GM23338 (cell line): ENCODE measurements around the gene DRG2. TPM values are rescaled to one million over a fixed set of nuclear protein-coding genes. Genes with fewer than 3 reads are reported as not detected.

ENCODE experiments used
- ATAC-seq: fragments of 200-7000 bp; cut with Tn5 transposase; 3 replicates; pipeline ENCODE4 v1.9.1; 2020
- DNase-seq: peaks from one replicate; pipeline ENCODE4 v3.0.0-alpha.2; 2015; ENCODE audit warnings: low spot score
- H2AFZ ChIP-seq: fragments of 200-600 bp; sonication (generic); 2 replicates; pipeline ENCODE4 v1.8.0; 2016; ENCODE audit warnings: antibody characterized with exemption, mild to moderate bottlenecking, moderate library complexity
- H3F3A ChIP-seq: fragments of 200-600 bp; sonication (generic); replicated peaks from 2 replicates; pipeline ENCODE4 v1.8.0; 2017; ENCODE audit warnings: antibody characterized with exemption, mixed run types, low read depth
- H3K27ac ChIP-seq: fragments of 200-600 bp; sonication (generic); 2 replicates; pipeline ENCODE4 v1.6.1; 2016; ENCODE audit warnings: low read depth
- H3K27me3 ChIP-seq: fragments of 200-600 bp; sonication (generic); 2 replicates; pipeline ENCODE4 v1.8.0; 2016; ENCODE audit warnings: mild to moderate bottlenecking, mixed run types, moderate library complexity; ENCODE audit not compliant: insufficient read depth
- H3K36me3 ChIP-seq: fragments of 200-600 bp; sonication (generic); 2 replicates; pipeline ENCODE4 v1.8.0; 2016; ENCODE audit warnings: mild to moderate bottlenecking; ENCODE audit not compliant: insufficient read depth
- H3K4me1 ChIP-seq: fragments of 200-600 bp; sonication (generic); 2 replicates; pipeline ENCODE4 v1.8.0; 2016; ENCODE audit warnings: mild to moderate bottlenecking, moderate library complexity; ENCODE audit not compliant: insufficient read depth
- H3K4me2 ChIP-seq: fragments of 200-600 bp; sonication (generic); 2 replicates; pipeline ENCODE4 v1.7.1; 2017; ENCODE audit warnings: mixed run types
- H3K4me3 ChIP-seq: fragments of 200-600 bp; sonication (generic); 2 replicates; pipeline ENCODE4 v1.6.1; 2016; ENCODE audit warnings: mixed run types
- H3K79me2 ChIP-seq: fragments of 200-600 bp; sonication (generic); replicated peaks from 2 replicates; pipeline ENCODE4 v1.8.0; 2017; ENCODE audit warnings: mild to moderate bottlenecking; ENCODE audit not compliant: insufficient read depth
- H3K9me2 ChIP-seq: fragments of 200-600 bp; sonication (generic); 2 replicates; pipeline ENCODE4 v1.8.0; 2017; ENCODE audit not compliant: insufficient read depth
- H4K20me1 ChIP-seq: fragments of 200-600 bp; sonication (generic); replicated peaks from 2 replicates; pipeline ENCODE4 v1.8.0; 2017; ENCODE audit warnings: mild to moderate bottlenecking; ENCODE audit not compliant: insufficient read depth
- H3K27ac Mint-ChIP-seq: 2 replicates; pipeline ENCODE4 v1.8.0; 2020; ENCODE audit warnings: inconsistent platforms, mild to moderate bottlenecking, moderate library complexity, mixed read lengths
- H3K27me3 Mint-ChIP-seq: 3 replicates; pipeline ENCODE4 v1.8.0; 2022; ENCODE audit warnings: low read depth, mild to moderate bottlenecking, moderate library complexity, mixed read lengths, inconsistent platforms; ENCODE audit not compliant: insufficient read depth, poor library complexity
- H3K36me3 Mint-ChIP-seq: 3 replicates; pipeline ENCODE4 v1.8.0; 2021; ENCODE audit warnings: low read depth, mild to moderate bottlenecking, inconsistent platforms, moderate library complexity, mixed read lengths
- H3K4me1 Mint-ChIP-seq: 3 replicates; pipeline ENCODE4 v1.8.0; 2020; ENCODE audit warnings: mild to moderate bottlenecking, inconsistent platforms, mixed read lengths
- H3K4me3 Mint-ChIP-seq: 3 replicates; pipeline ENCODE4 v1.8.0; 2021; ENCODE audit warnings: moderate library complexity, mild to moderate bottlenecking, inconsistent platforms, mixed read lengths
- H3K9me3 Mint-ChIP-seq: 3 replicates; pipeline ENCODE4 v1.8.0; 2020; ENCODE audit warnings: moderate library complexity, mild to moderate bottlenecking, inconsistent platforms, mixed read lengths
- CREB1 ChIP-seq: fragments of 250-450 bp; sonication (Bioruptor Pico); IDR thresholded peaks from 2 replicates; pipeline ENCODE4 v1.5.0; 2020; ENCODE audit warnings: low read depth, mild to moderate bottlenecking, moderate library complexity
- CTCF ChIP-seq, 2 experiments: fragments of 200-600 bp in 1 of 2; sonication (generic) in 1 of 2; conservative IDR thresholded peaks; 2 replicates each; pipeline versions ENCODE4 v1.5.1 to v1.6.1; 2016 to 2017; ENCODE audit warnings: antibody characterized with exemption in 2 of 2, low read depth in 2 of 2, mild to moderate bottlenecking in 2 of 2, moderate library complexity in 1 of 2
- EZH2 ChIP-seq: fragments of 200-600 bp; sonication (generic); IDR thresholded peaks from one replicate; pipeline ENCODE4 v1.8.0; 2017; ENCODE audit warnings: antibody characterized with exemption, mild to moderate bottlenecking, low read depth; ENCODE audit not compliant: unreplicated experiment
- EZH2phosphoT487 ChIP-seq: fragments of 200-600 bp; sonication (generic); IDR thresholded peaks from one replicate; pipeline ENCODE4 v1.8.1; 2018; ENCODE audit warnings: antibody characterized with exemption; ENCODE audit not compliant: unreplicated experiment
- JUNB ChIP-seq: IDR thresholded peaks from one replicate; pipeline ENCODE4 v1.6.1; 2016; ENCODE audit warnings: antibody characterized with exemption; ENCODE audit not compliant: unreplicated experiment
- NANOG ChIP-seq: IDR thresholded peaks from 2 replicates; pipeline ENCODE4 v1.6.1; 2016; ENCODE audit warnings: antibody characterized with exemption, borderline replicate concordance
- POLR2AphosphoS5 ChIP-seq: IDR thresholded peaks from 2 replicates; pipeline ENCODE4 v1.6.1; 2016; ENCODE audit warnings: antibody characterized with exemption, low read depth
- STAT1 ChIP-seq: IDR thresholded peaks from one replicate; pipeline ENCODE4 v1.6.1; 2016; ENCODE audit warnings: antibody characterized with exemption; ENCODE audit not compliant: unreplicated experiment
- ZNF114 ChIP-seq: fragments of 250-450 bp; sonication (Bioruptor Pico); IDR thresholded peaks from 2 replicates; pipeline ENCODE4 v1.5.0; 2020; ENCODE audit warnings: mild to moderate bottlenecking, moderate library complexity
- ZNF331 ChIP-seq: fragments of 250-450 bp; sonication (Bioruptor Pico); IDR thresholded peaks from 2 replicates; pipeline ENCODE4 v1.5.0; 2020; ENCODE audit warnings: low read depth, mild to moderate bottlenecking, moderate library complexity
- ZNF462 ChIP-seq: fragments of 250-450 bp; sonication (Bioruptor Pico); IDR thresholded peaks from 2 replicates; pipeline ENCODE4 v1.5.0; 2020; ENCODE audit warnings: mild to moderate bottlenecking, moderate library complexity
- polyA plus RNA-seq: library from polyadenylated mRNA; unstranded; fragments of >200 nt; fragmentation: Nextera tagmentation; extraction: Ambion mirVana; gene quantifications from 2 replicates; pipeline ENCODE4 v1.2.1, GENCODE V29; 2016
- total RNA-seq: library from RNA; depleted of rRNA; stranded (reverse); fragments of >200 nt; shearing (Covaris generic); gene quantifications from 2 replicates; pipeline ENCODE4 v1.2.3, GENCODE V29; 2014
- TF ChIP-seq, protein P1 (sequence below): IDR thresholded peaks from 2 replicates; pipeline ENCODE4 v1.6.1; 2016; ENCODE audit warnings: antibody characterized with exemption
- TF ChIP-seq, protein P2 (sequence below): IDR thresholded peaks from one replicate; pipeline ENCODE4 v1.6.1; 2018; ENCODE audit warnings: antibody characterized with exemption; ENCODE audit not compliant: unreplicated experiment

DRG2 gene
- total and polyA plus RNA-seq, 2 experiments from 2014 or later, result 36.2 to 48.0 TPM

- no peak overlapping the region for H3K27ac Mint-ChIP-seq
- H3K9me3 Mint-ChIP-seq, result no peaks in the 10 kb centered on the region
- Histone ChIP-seq H3K79me2 (no peaks in the 10 kb centered on the region), H3K4me2 (no peak overlapping the region), H3K4me3 (no peak overlapping the region), H3K9me2 (no peaks in the 10 kb centered on the region), H3K36me3 (peaks cover 9% of the 10 kb centered on the region; the same call in 1 of the 2 replicates), H3K27ac (no peak overlapping the region), H4K20me1 (no peaks in the 10 kb centered on the region; the same call in 1 of the 2 replicates), H3K4me1 (no peaks in the 10 kb centered on the region), H3K27me3 (no peaks in the 10 kb centered on the region), H3F3A (no peaks in the 10 kb centered on the region), H2AFZ (no peak overlapping the region)
- no peak for ATAC-seq
- TF ChIP-seq JUNB (no peak), STAT1 (no peak), ZNF462 (CRISPR knock-in tag) (no peak), EZH2phosphoT487 (no peak), ZNF114 (CRISPR knock-in tag) (no peak), EZH2 (no peak), CTCF (conservative IDR thresholded peaks at IDR 0.05; ENCODE audit: low read depth in 2 of 2) (no peak), POLR2AphosphoS5 (no peak), NANOG (no peak), CREB1 (CRISPR knock-in tag) (no peak), ZNF331 (CRISPR knock-in tag) (no peak)
- TF ChIP-seq, protein P1, sequence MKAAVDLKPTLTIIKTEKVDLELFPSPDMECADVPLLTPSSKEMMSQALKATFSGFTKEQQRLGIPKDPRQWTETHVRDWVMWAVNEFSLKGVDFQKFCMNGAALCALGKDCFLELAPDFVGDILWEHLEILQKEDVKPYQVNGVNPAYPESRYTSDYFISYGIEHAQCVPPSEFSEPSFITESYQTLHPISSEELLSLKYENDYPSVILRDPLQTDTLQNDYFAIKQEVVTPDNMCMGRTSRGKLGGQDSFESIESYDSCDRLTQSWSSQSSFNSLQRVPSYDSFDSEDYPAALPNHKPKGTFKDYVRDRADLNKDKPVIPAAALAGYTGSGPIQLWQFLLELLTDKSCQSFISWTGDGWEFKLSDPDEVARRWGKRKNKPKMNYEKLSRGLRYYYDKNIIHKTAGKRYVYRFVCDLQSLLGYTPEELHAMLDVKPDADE, result no peak
- TF ChIP-seq, protein P2, sequence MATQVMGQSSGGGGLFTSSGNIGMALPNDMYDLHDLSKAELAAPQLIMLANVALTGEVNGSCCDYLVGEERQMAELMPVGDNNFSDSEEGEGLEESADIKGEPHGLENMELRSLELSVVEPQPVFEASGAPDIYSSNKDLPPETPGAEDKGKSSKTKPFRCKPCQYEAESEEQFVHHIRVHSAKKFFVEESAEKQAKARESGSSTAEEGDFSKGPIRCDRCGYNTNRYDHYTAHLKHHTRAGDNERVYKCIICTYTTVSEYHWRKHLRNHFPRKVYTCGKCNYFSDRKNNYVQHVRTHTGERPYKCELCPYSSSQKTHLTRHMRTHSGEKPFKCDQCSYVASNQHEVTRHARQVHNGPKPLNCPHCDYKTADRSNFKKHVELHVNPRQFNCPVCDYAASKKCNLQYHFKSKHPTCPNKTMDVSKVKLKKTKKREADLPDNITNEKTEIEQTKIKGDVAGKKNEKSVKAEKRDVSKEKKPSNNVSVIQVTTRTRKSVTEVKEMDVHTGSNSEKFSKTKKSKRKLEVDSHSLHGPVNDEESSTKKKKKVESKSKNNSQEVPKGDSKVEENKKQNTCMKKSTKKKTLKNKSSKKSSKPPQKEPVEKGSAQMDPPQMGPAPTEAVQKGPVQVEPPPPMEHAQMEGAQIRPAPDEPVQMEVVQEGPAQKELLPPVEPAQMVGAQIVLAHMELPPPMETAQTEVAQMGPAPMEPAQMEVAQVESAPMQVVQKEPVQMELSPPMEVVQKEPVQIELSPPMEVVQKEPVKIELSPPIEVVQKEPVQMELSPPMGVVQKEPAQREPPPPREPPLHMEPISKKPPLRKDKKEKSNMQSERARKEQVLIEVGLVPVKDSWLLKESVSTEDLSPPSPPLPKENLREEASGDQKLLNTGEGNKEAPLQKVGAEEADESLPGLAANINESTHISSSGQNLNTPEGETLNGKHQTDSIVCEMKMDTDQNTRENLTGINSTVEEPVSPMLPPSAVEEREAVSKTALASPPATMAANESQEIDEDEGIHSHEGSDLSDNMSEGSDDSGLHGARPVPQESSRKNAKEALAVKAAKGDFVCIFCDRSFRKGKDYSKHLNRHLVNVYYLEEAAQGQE, result no peak
- H3K4me1 Mint-ChIP-seq, result no peaks in the 10 kb centered on the region
- peaks cover 28% of the 10 kb centered on the region for H3K36me3 Mint-ChIP-seq
- no peak overlapping the region for H3K4me3 Mint-ChIP-seq
- no peak for DNase-seq
- peaks cover 1% of the 10 kb centered on the region for H3K27me3 Mint-ChIP-seq
These were observed 28.5 kb upstream of the DRG2 start for GRCh38 chr17:18059283-18059682.
